Endothelial cell of umbilical vein (primary cell): ENCODE measurements around the gene RYR3.

Experiments used
- CTCF ChIP-seq, 2 donors: IDR thresholded peaks; 1 replicate in 1 of 2; 2 replicates in 1 of 2; pipeline ENCODE4 v1.5.1; 2011; ENCODE audit warnings: low read length in 2 of 2, mild to moderate bottlenecking in 2 of 2, moderate library complexity in 2 of 2, control low read depth in 1 of 2, inconsistent platforms in 1 of 2, low read depth in 1 of 2; ENCODE audit not compliant: insufficient read depth in 1 of 2; ENCODE audit errors: extremely low read depth in 1 of 2
- EZH2 ChIP-seq: IDR thresholded peaks from 2 replicates; pipeline ENCODE4 v1.6.1; 2012; ENCODE audit warnings: borderline replicate concordance, low read depth, mild to moderate bottlenecking, moderate library complexity, low read length, inconsistent platforms; ENCODE audit not compliant: severe bottlenecking
- FOS ChIP-seq: IDR thresholded peaks from 2 replicates; pipeline ENCODE4 v1.6.1; 2011; ENCODE audit warnings: mild to moderate bottlenecking, low read length, moderate library complexity, borderline replicate concordance; ENCODE audit not compliant: insufficient read depth
- JUN ChIP-seq: IDR thresholded peaks from 2 replicates; pipeline ENCODE4 v1.6.1; 2011; ENCODE audit warnings: borderline replicate concordance, low read depth; ENCODE audit not compliant: insufficient read length, insufficient read depth
- MAX ChIP-seq: IDR thresholded peaks from 2 replicates; pipeline ENCODE4 v1.6.1; 2011; ENCODE audit not compliant: insufficient read depth, insufficient read length
- MYC ChIP-seq: IDR thresholded peaks from one replicate; pipeline ENCODE4 v1.6.1; 2011; ENCODE audit warnings: mild to moderate bottlenecking, low read depth, low read length
- POLR2A ChIP-seq: IDR thresholded peaks from 2 replicates; pipeline ENCODE4 v1.6.1; 2012; ENCODE audit warnings: low read depth, mild to moderate bottlenecking, control low read depth, low read length
- POLR2AphosphoS5 ChIP-seq: IDR thresholded peaks from 2 replicates; pipeline ENCODE4 v1.6.1; 2012; ENCODE audit warnings: low read depth, mild to moderate bottlenecking, control low read depth, low read length, moderate library complexity; ENCODE audit not compliant: insufficient read depth

- TF ChIP-seq CTCF (IDR thresholded peaks at IDR 0.05; ENCODE audit: extremely low read depth in 1 of 2, insufficient read depth in 1 of 2, low read depth in 1 of 2, low read length in 2 of 2) (no peak), EZH2 (no peak), POLR2A (no peak), POLR2AphosphoS5 (no peak), MYC (no peak), MAX (no peak), JUN (no peak), FOS (no peak)
These were observed 85.1 kb downstream of the RYR3 start for GRCh38 chr15:33395846-33396245.
